Stomach (tissue), 9 donors: ENCODE measurements around the gene DRGX. TPM values are rescaled to one million over a fixed set of nuclear protein-coding genes. Genes with fewer than 3 reads are reported as not detected.

ENCODE experiments used
- DNase-seq, 2 donors: peaks; one replicate each; pipeline versions ENCODE4 v3.0.0 to v3.0.0-alpha.2; 2013 to 2019
- H3K27ac ChIP-seq, 5 donors: fragments of 200-600 bp in 4 of 5; sonication (generic) in 4 of 5; one replicate each; pipeline ENCODE4 v1.5.1; 2013 to 2019; ENCODE audit warnings: mild to moderate bottlenecking in 1 of 5, moderate library complexity in 1 of 5
- H3K27me3 ChIP-seq, 3 donors: fragments of 200-600 bp; sonication (generic); one replicate each; pipeline ENCODE4 v1.5.1; 2017 to 2019; ENCODE audit warnings: mixed run types in 1 of 3
- H3K36me3 ChIP-seq, 4 donors: fragments of 200-600 bp; sonication (generic); 1 replicate in 3 of 4; 2 replicates in 1 of 4; pipeline ENCODE4 v1.5.1; 2016 to 2019
- H3K4me1 ChIP-seq, 4 donors: fragments of 200-600 bp; sonication (generic); one replicate each; pipeline ENCODE4 v1.5.1; 2016 to 2019
- H3K4me3 ChIP-seq, 4 donors: fragments of 200-600 bp; sonication (generic) in 3 of 4; one replicate each; pipeline ENCODE4 v1.5.1; 2016 to 2019; ENCODE audit warnings: mild to moderate bottlenecking in 1 of 4
- H3K9me3 ChIP-seq, 4 donors: fragments of 200-600 bp; sonication (generic); one replicate each; pipeline ENCODE4 v1.5.1; 2016 to 2019
- EP300 ChIP-seq: sonication (generic); formaldehyde crosslinking; IDR thresholded peaks from one replicate; pipeline ENCODE4 v1.6.1; 2017; ENCODE audit warnings: antibody characterized with exemption
- POLR2A ChIP-seq, 4 donors: fragments of 450-650 bp; IDR thresholded peaks; one replicate each; pipeline ENCODE4 v1.6.1; 2016; ENCODE audit warnings: antibody characterized with exemption in 4 of 4, control low read depth in 2 of 4, mild to moderate bottlenecking in 1 of 4, moderate library complexity in 1 of 4
- POLR2AphosphoS5 ChIP-seq, 3 donors: sonication (generic); formaldehyde crosslinking; IDR thresholded peaks; one replicate each; pipeline ENCODE4 v1.6.1; 2016; ENCODE audit warnings: antibody characterized with exemption in 3 of 3
- WGBS, 5 donors: extraction: QIAGEN DNeasy Blood & Tissue Kit in 3 of 5; methylation state at CpG; one replicate each; pipeline versions ENCODE4 v1.1.5 to v1.1.7; 2013 to 2018; 5-methylcytosine and 5-hydroxymethylcytosine counted together
- intact Hi-C: fragments of 100-400 bp; cut with DNase I; formaldehyde crosslinking; loops from one replicate; pipeline ENCODE4 v1.15.1; 2023; ENCODE audit warnings: low total_unique reads
- polyA plus RNA-seq, 3 donors: library from polyadenylated mRNA; stranded (reverse); fragments of 200-250 nt; gene quantifications; one replicate each; pipeline ENCODE4 v1.2.3, GENCODE V29; 2013
- total RNA-seq, 5 donors: library from RNA; depleted of rRNA; stranded (reverse); fragments of >200 nt; gene quantifications; one replicate each; pipeline versions ENCODE4 v1.1.0 to v1.2.3, GENCODE V29; 2014 to 2016
- TF ChIP-seq, protein P1 (sequence below), 7 experiments: fragments of 450-650 bp in 4 of 7; fragments of 200-600 bp in 3 of 7; sonication (generic) in 3 of 7; IDR thresholded peaks; one replicate each; pipeline ENCODE4 v1.5.1; 2016 to 2019; ENCODE audit warnings: antibody characterized with exemption in 7 of 7, control low read depth in 2 of 7, mild to moderate bottlenecking in 1 of 7
- donor health status: healthy with polysubstance abuse.
- donor health status: Bipolar disorder and iron deficiency.
- donor health status: healthy.

DRGX gene
- total and polyA plus RNA-seq, 8 donors: not detected

DNA sequence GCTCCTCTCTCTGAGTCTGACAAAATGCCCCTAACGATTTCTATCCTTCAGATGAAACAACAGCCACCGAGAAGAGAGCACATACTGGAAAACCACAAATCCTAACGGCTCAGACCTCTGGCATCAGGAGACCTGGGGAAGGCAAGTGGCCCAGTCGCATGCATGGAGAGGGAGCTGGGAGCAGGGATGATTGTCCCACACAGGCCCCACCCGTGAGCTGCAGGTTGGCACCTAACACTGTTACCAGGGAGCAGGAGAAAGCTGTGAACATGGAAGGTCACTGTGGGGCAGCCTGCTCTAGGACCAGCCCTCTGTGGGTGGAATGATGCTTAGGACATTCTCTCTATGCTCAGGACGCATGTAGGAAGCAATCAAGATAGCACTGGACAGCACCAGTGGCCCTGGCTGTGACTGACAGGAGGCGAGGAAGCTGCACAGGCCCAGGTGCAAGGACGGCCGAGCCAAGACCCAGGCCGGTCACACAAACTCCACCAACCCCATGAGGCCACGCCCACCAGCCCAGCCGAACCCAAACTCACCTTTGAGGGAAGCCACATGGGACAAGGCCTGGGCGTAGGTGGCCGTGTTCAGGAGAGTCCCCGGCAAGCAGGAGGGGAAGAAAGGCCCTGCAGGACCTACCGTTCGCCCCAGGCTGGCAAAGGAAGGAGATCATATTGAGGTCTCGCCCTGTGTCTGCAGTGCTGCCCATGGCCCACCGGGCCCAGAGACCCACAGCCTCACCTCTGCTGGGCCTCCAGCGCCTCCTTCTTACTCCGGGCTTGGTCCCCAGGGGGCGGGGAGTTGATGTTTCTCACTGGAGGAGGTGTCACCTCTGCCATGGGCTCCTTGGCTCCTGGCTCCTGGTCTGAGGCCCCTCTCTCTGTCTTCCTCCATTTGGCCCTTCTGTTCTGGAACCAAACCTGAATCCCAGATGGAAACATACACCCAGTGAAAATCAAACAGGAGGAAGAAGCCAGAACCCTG is 9.7 kb downstream of the DRGX start:
- intact Hi-C loops: no loop called here
- Histone ChIP-seq H3K9me3 (no peaks in the 10 kb centered on the region), H3K36me3 (no peaks in the 10 kb centered on the region), H3K4me3 (no peak overlapping the region), H3K27ac (no peak overlapping the region), H3K27me3 (peaks cover 0 to 85% (median 6%) of the 10 kb centered on the region in 3 donors), H3K4me1 (no peaks in the 10 kb centered on the region)
- TF ChIP-seq POLR2A (IDR thresholded peaks at IDR 0.05): no peak
- DNase-seq: no peak
- 59 to 70% (median 69%) methylated on average over 17 to 22 of the region's 22 CpGs for WGBS, 5 donors

DNA sequence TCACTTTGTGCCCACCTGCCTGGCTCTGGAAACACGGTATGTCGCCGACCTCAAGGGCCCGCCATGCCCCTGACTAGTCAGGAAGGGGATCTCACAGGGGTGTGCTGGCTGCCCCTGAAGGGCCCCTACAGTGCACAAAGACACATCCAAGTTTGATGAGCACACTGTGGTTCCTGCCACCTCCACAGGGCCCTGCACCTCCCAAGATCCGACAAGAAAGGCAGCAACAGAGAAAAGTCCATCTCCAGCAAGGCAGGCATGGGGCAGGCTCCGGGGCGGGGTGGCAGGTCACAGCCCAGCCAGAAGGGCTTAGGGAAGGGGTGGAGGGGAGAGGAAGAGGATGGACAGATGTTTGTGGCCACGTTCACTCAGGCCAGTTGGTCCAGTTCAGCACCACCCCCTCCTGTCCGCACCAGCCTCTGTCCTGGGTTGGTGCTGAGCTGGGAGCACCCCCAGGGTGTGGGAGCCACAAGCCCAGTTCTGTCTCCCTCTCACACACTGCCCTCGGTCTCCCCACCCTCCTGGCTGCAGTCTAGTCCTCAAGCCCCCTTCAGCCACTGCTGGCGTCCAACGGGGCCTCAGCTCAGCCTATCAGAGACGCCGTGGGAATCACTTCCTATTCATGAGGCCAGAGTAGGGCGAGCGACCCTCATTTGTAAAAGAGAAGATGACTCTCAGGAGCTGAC is 11.5 kb downstream of the DRGX start:
- no peaks in the 10 kb centered on the region for H3K9me3 ChIP-seq
- no peak overlapping the region for H3K4me3 ChIP-seq
- no peaks in the 10 kb centered on the region for H3K36me3 ChIP-seq
- H3K4me1 ChIP-seq: no peaks in the 10 kb centered on the region
- no peak for DNase-seq
- peaks cover 0 to 71% (median 6%) of the 10 kb centered on the region in 3 donors for H3K27me3 ChIP-seq
- intact Hi-C loops: no loop called here
- WGBS, 5 donors: 63 to 65% (median 64%) methylated on average over 16 of the region's 16 CpGs
- TF ChIP-seq POLR2A (IDR thresholded peaks at IDR 0.05) (no peak), POLR2AphosphoS5 (IDR thresholded peaks at IDR 0.05) (no peak), EP300 (no peak)
- TF ChIP-seq, protein P1, sequence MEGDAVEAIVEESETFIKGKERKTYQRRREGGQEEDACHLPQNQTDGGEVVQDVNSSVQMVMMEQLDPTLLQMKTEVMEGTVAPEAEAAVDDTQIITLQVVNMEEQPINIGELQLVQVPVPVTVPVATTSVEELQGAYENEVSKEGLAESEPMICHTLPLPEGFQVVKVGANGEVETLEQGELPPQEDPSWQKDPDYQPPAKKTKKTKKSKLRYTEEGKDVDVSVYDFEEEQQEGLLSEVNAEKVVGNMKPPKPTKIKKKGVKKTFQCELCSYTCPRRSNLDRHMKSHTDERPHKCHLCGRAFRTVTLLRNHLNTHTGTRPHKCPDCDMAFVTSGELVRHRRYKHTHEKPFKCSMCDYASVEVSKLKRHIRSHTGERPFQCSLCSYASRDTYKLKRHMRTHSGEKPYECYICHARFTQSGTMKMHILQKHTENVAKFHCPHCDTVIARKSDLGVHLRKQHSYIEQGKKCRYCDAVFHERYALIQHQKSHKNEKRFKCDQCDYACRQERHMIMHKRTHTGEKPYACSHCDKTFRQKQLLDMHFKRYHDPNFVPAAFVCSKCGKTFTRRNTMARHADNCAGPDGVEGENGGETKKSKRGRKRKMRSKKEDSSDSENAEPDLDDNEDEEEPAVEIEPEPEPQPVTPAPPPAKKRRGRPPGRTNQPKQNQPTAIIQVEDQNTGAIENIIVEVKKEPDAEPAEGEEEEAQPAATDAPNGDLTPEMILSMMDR (IDR thresholded peaks at IDR 0.05): no peak
- H3K27ac ChIP-seq: no peak overlapping the region

DNA sequence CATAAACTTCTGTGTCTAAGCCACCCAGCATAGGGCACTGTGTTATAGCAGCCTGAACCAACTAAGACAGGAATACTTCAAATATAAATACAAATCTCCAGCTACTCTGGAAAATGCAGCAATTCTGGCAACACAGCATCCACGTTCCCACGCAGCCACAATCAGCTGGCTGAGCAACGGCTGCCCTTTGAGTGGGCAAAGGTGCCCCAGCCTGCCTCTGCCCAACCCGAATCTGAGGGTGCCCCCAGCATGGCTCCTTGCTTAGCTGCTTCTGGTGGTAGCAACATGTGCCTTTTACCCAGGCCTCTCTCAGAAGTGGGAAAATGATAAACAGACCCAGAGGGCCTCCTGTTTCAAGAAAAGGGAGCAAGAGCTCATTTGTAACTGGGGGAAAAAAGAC is 12.0 kb downstream of the DRGX start:
- H3K36me3 ChIP-seq: no peaks in the 10 kb centered on the region
- TF ChIP-seq POLR2A (IDR thresholded peaks at IDR 0.05) (no peak), POLR2AphosphoS5 (IDR thresholded peaks at IDR 0.05) (no peak), EP300 (no peak)
- TF ChIP-seq, protein P1 (IDR thresholded peaks at IDR 0.05): no peak
- DNase-seq: no peak
- H3K9me3 ChIP-seq: no peaks in the 10 kb centered on the region
- H3K4me1 ChIP-seq: no peaks in the 10 kb centered on the region
- 72 to 80% (median 79%) methylated on average over 4 of the region's 4 CpGs for WGBS, 5 donors
- no peak overlapping the region for H3K27ac ChIP-seq
- intact Hi-C loops: no loop called here
- peaks cover 0 to 68% (median 6%) of the 10 kb centered on the region in 3 donors for H3K27me3 ChIP-seq
- H3K4me3 ChIP-seq: no peak overlapping the region

DNA sequence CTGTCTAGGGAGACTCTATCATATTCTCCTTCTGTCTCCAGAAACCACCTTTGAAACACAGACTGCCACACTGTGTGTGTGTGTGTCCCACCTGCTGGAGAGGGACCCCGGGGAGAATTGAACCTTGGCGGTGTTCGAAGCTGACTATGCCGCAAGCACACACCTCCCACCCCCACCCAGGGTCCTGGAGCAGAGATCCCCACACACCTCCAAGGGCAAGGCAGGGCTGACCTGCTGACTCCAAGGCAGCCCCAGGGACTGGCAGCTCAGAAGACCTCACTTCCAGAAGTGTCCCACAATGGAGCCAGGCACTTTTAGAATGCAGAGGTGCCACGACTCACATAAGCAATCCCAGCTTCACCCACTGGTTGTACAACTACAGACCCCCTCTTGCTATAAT is 13.1 kb downstream of the DRGX start:
- no peaks in the 10 kb centered on the region for H3K36me3 ChIP-seq
- no peaks in the 10 kb centered on the region for H3K4me1 ChIP-seq
- no peaks in the 10 kb centered on the region for H3K9me3 ChIP-seq
- no peak overlapping the region for H3K4me3 ChIP-seq
- no peak overlapping the region for H3K27ac ChIP-seq
- TF ChIP-seq, protein P1 (IDR thresholded peaks at IDR 0.05): no peak
- TF ChIP-seq POLR2A (IDR thresholded peaks at IDR 0.05) (no peak), EP300 (no peak), POLR2AphosphoS5 (IDR thresholded peaks at IDR 0.05) (no peak)
- 78 to 90% (median 84%) methylated on average over 4 to 5 of the region's 5 CpGs for WGBS, 5 donors
- DNase-seq: no peak
- intact Hi-C loops: no loop called here
- H3K27me3 ChIP-seq: peaks cover 0 to 58% (median 6%) of the 10 kb centered on the region in 3 donors
